Left hindlimb (tissue), 1 donor: Measurements from ENCODE around the gene CHD6.
"Not testable (repeated sequence)": the region's sequence is repeated elsewhere in the genome, so short reads cannot be mapped to it uniquely, and the experiment has no call there.

Experiments used
- DNase-seq: peaks from one replicate; pipeline ENCODE4 v3.0.0-alpha.2; 2018

CHD6 gene

GRCh38 chr20:41538810-41539596 is 79.2 kb downstream of the CHD6 start:
- DNase-seq = peak; percentile 48

- no peak for DNase-seq
These were observed 80.3 kb downstream of the CHD6 start for GRCh38 chr20:41537865-41538264.

- DNase-seq = not testable (repeated sequence)
These were observed 82.6 kb downstream of the CHD6 start for GRCh38 chr20:41535551-41535950.

GRCh38 chr20:41534842-41535241 is 83.3 kb downstream of the CHD6 start:
- no peak for DNase-seq

GRCh38 chr20:41534170-41534569 is 84.0 kb downstream of the CHD6 start:
- DNase-seq = no peak

GRCh38 chr20:41533537-41534136 is 84.5 kb downstream of the CHD6 start:
- DNase-seq = no peak

- no peak for DNase-seq
These were observed 85.2 kb downstream of the CHD6 start for GRCh38 chr20:41532935-41533334.

- no peak for DNase-seq
These were observed 86.5 kb downstream of the CHD6 start for GRCh38 chr20:41531518-41532275.

- DNase-seq = no peak
These were observed 87.3 kb downstream of the CHD6 start for GRCh38 chr20:41530923-41531322.

- DNase-seq = no peak
These were observed 91.8 kb downstream of the CHD6 start for GRCh38 chr20:41526327-41526726.

- DNase-seq = peak; percentile 47
These were observed 93.1 kb downstream of the CHD6 start for GRCh38 chr20:41524980-41525613.

GRCh38 chr20:41523857-41524256 is 94.3 kb downstream of the CHD6 start:
- no peak for DNase-seq

- no peak for DNase-seq
These were observed 104.3 kb downstream of the CHD6 start for GRCh38 chr20:41513829-41514228.

GRCh38 chr20:41512624-41513023 is 105.6 kb downstream of the CHD6 start:
- no peak for DNase-seq

GRCh38 chr20:41510847-41511450 is 107.2 kb downstream of the CHD6 start:
- no peak for DNase-seq

- DNase-seq = no peak
These were observed 108.0 kb downstream of the CHD6 start for GRCh38 chr20:41510224-41510623.

- no peak for DNase-seq
These were observed 108.6 kb downstream of the CHD6 start for GRCh38 chr20:41509316-41510200.

GRCh38 chr20:41508335-41508734 is 109.8 kb downstream of the CHD6 start:
- DNase-seq = no peak

- no peak for DNase-seq
These were observed 110.3 kb downstream of the CHD6 start for GRCh38 chr20:41507851-41508250.

GRCh38 chr20:41507436-41507835 is 110.7 kb downstream of the CHD6 start:
- no peak for DNase-seq

GRCh38 chr20:41506192-41506915 is 111.8 kb downstream of the CHD6 start:
- DNase-seq = no peak
